Measurements from ENCODE around the gene CHTF18.

CHTF18 gene

DNA sequence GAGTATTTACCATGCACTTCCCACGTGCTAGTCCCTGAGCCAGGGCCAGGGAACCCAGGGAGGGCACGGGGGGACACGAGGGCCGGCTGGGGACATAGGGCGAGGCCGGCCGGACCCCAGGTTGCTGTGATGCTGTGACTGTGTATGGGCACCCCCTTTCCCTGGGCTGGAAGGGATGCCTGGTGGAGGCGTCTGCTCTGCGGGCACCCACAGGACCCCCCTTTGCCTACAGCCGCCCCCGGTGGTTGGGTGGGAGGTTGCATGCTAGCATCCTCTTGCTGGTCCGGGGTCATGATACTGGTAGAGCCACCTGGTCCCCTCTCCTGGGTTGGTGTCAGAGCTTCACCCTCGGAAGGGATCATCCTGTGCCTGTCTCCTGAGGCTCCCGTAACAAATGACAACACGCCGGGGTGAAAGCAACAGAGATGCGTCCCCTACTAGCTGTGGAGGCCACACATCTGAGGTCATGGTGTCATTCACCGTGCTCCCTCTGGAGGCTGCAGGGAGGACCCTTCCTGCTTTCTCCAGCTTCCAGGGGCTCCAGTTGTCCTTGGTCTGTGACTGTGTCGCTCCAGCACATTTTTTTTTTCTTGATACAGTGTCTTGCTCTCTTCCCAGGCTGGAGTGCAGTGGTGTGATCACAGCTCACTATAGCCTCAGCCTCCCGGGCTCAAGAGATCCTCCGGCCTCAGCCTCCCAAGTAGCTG is 44.5 kb upstream of the CHTF18 start:
- no peak overlapping the region for H3K4me3 ChIP-seq (ENCODE audit: low read length)
- no peak for DNase-seq (ENCODE audit: low read depth)

DNA sequence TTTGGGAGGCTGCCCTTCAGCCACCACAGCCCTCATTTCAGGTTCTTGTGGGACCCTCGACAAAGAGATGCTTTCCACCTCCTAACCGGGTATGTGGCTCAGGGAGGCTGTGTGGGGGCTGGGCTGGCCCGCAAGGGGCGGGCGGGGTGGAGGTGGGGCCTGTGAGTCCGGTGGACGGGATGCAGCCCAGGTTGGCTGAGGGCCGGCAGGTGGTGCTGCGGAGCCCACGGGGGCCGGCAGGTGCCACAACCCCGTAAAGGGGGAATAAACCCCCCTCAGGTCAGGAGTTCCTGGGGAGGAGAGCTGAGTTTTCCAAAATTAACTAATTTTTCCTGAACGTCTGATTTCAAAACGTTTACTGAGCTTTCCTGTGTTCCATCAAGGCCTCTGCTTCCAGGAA is 42.7 kb upstream of the CHTF18 start:
- no peak for DNase-seq (ENCODE audit: low read depth)
- no peak overlapping the region for H3K4me3 ChIP-seq (ENCODE audit: low read length)
- peak; percentile 8; the same call in 1 of the 2 replicates for TF ChIP-seq CTCF (conservative IDR thresholded peaks at IDR 0.05; ENCODE audit: low read length)

More for the DNA sequence above, 44.5 kb upstream of the CHTF18 start:
- TF ChIP-seq CTCF (conservative IDR thresholded peaks at IDR 0.05; ENCODE audit: low read length) = no peak

- no peak for TF ChIP-seq CTCF (conservative IDR thresholded peaks at IDR 0.05; ENCODE audit: low read length)
- H3K4me3 ChIP-seq (ENCODE audit: low read length) = no peak overlapping the region
- no peak for DNase-seq (ENCODE audit: low read depth)
Observed at GRCh38 chr16:746637-747036, 41.8 kb upstream of the CHTF18 start.

GRCh38 chr16:747978-748746 is 40.3 kb upstream of the CHTF18 start:
- no peak overlapping the region for H3K4me3 ChIP-seq (ENCODE audit: low read length)
- TF ChIP-seq CTCF (conservative IDR thresholded peaks at IDR 0.05; ENCODE audit: low read length) = no peak
- DNase-seq (ENCODE audit: low read depth) = no peak

- no peak for TF ChIP-seq CTCF (conservative IDR thresholded peaks at IDR 0.05; ENCODE audit: low read length)
- DNase-seq (ENCODE audit: low read depth) = peak; percentile 96
- no peak overlapping the region for H3K4me3 ChIP-seq (ENCODE audit: low read length)
Observed at GRCh38 chr16:749010-749409, 39.4 kb upstream of the CHTF18 start.

GRCh38 chr16:750485-750884 is 37.9 kb upstream of the CHTF18 start:
- no peak overlapping the region for H3K4me3 ChIP-seq (ENCODE audit: low read length)
- no peak for DNase-seq (ENCODE audit: low read depth)
- no peak for TF ChIP-seq CTCF (conservative IDR thresholded peaks at IDR 0.05; ENCODE audit: low read length)
